HepG2 (cell line): Measurements from ENCODE around the gene FLYWCH1. TPM values are rescaled to one million over a fixed set of nuclear protein-coding genes. Genes with fewer than 3 reads are reported as not detected.

Experiments
- BCLAF1 ChIP-seq: fragments of 450-650 bp; IDR thresholded peaks from 2 replicates; pipeline ENCODE4 v1.6.1; 2017; ENCODE audit warnings: mild to moderate bottlenecking
- CCAR2 ChIP-seq: fragments of 200-400 bp; formaldehyde crosslinking; optimal IDR thresholded peaks from 2 replicates; pipeline ENCODE3; 2018; ENCODE audit warnings: low read depth, mild to moderate bottlenecking, low read length, moderate library complexity
- CREB1 ChIP-seq, 2 experiments: fragments of 450-650 bp in 1 of 2; IDR thresholded peaks; 2 replicates each; pipeline ENCODE4 v1.6.1; 2016 to 2017; ENCODE audit warnings: control low read depth in 1 of 2, mild to moderate bottlenecking in 1 of 2, missing compliant biosample characterization in 1 of 2, missing genetic modification characterization in 1 of 2
- DNMT1 ChIP-seq: sonication (generic); formaldehyde crosslinking; IDR thresholded peaks from 2 replicates; pipeline ENCODE4 v1.5.1; 2020; ENCODE audit warnings: mild to moderate bottlenecking, missing genetic modification reagents
- ISX ChIP-seq: sonication (generic); formaldehyde crosslinking; conservative IDR thresholded peaks from 2 replicates; pipeline ENCODE4 v1.5.0; 2020; ENCODE audit warnings: missing genetic modification reagents
- MAZ ChIP-seq, 2 experiments: sonication (generic) in 1 of 2; formaldehyde crosslinking in 1 of 2; IDR thresholded peaks; 2 replicates each; pipeline versions ENCODE4 v1.5.0 to v1.6.1; 2012 to 2020; ENCODE audit warnings: low read depth in 2 of 2, mild to moderate bottlenecking in 2 of 2, borderline replicate concordance in 1 of 2, improper control_type of control experiment in 1 of 2, low read length in 1 of 2, missing genetic modification reagents in 1 of 2, moderate library complexity in 1 of 2
- NCOR1 ChIP-seq: fragments of 200-600 bp; sonication (generic); IDR thresholded peaks from 2 replicates; pipeline ENCODE4 v1.7.0; 2017; ENCODE audit warnings: antibody characterized with exemption, low read length, borderline replicate concordance
- PRMT3 ChIP-seq: sonication (generic); formaldehyde crosslinking; IDR thresholded peaks from 2 replicates; pipeline ENCODE4 v1.8.1; 2022; ENCODE audit warnings: low read depth, mild to moderate bottlenecking, moderate library complexity, missing genetic modification reagents, borderline replicate concordance
- RNF219 ChIP-seq: sonication (generic); formaldehyde crosslinking; IDR thresholded peaks from 2 replicates; pipeline ENCODE4 v1.5.0; 2020; ENCODE audit warnings: mild to moderate bottlenecking, missing genetic modification reagents
- SATB2 ChIP-seq: sonication (generic); formaldehyde crosslinking; IDR thresholded peaks from 2 replicates; pipeline ENCODE4 v1.5.0; 2020; ENCODE audit warnings: missing genetic modification reagents
- THYN1 ChIP-seq: sonication (generic); formaldehyde crosslinking; IDR thresholded peaks from 2 replicates; pipeline ENCODE4 v1.8.1; 2023; ENCODE audit warnings: low read depth, mild to moderate bottlenecking, moderate library complexity, missing genetic modification reagents, borderline replicate concordance
- UBTF ChIP-seq: sonication (generic); formaldehyde crosslinking; IDR thresholded peaks from 2 replicates; pipeline ENCODE4 v1.4.0; 2020; ENCODE audit warnings: mild to moderate bottlenecking, missing genetic modification reagents
- ZBTB49 ChIP-seq: sonication (generic); formaldehyde crosslinking; IDR thresholded peaks from 2 replicates; pipeline ENCODE4 v1.4.0; 2020; ENCODE audit warnings: missing genetic modification reagents, borderline replicate concordance
- ZFP82 ChIP-seq: sonication (generic); formaldehyde crosslinking; IDR thresholded peaks from 2 replicates; pipeline ENCODE4 v1.5.1; 2020; ENCODE audit warnings: mild to moderate bottlenecking, missing genetic modification reagents, borderline replicate concordance
- ZNF160 ChIP-seq: sonication (generic); formaldehyde crosslinking; IDR thresholded peaks from 2 replicates; pipeline ENCODE4 v1.8.0; 2022; ENCODE audit warnings: mild to moderate bottlenecking, inconsistent platforms, missing genetic modification reagents
- polyA plus RNA-seq, 8 experiments: library from polyadenylated mRNA; depleted of rRNA in 3 of 8; stranded (reverse) in 7 of 8; unstranded in 1 of 8; fragments of >200 nt; fragmentation: Illumina TruSeq in 4 of 8; extraction: Trizol in 4 of 8; gene quantifications; 2 replicates each; pipeline versions ENCODE4 v1.2.1 to v1.2.3, GENCODE V29; 2011 to 2016; ENCODE audit warnings: low read depth in 4 of 8, missing spikeins in 1 of 8, mixed read lengths in 1 of 8; ENCODE audit not compliant: insufficient read depth in 1 of 8
- total RNA-seq, 5 experiments: library from RNA; depleted of rRNA; stranded (reverse); fragments of >200 nt; fragmentation: Illumina TruSeq; extraction: Trizol; gene quantifications; 2 replicates each; pipeline ENCODE4 v1.2.3, GENCODE V29; 2016; ENCODE audit warnings: low read depth in 1 of 5

Gene FLYWCH1
- total and polyA plus RNA-seq, 2 of the 13 experiments (the other 11 are each of a cell fraction or from before 2014, with no cell fraction given): 7.3 to 12.4 TPM

- TF ChIP-seq MAZ (IDR thresholded peaks at IDR 0.05; ENCODE audit: borderline replicate concordance, low read depth, low read length): peak; percentile 74; the same call in 1 of the 2 replicates
- TF ChIP-seq MAZ (CRISPR knock-in tag; IDR thresholded peaks at IDR 0.05; ENCODE audit: low read depth): peak; percentile 65; the same call in 1 of the 2 replicates
- no peak for TF ChIP-seq ZBTB49 (CRISPR knock-in tag)
- no peak for TF ChIP-seq ISX
- no peak for TF ChIP-seq DNMT1 (CRISPR knock-in tag)
- peak; percentile 74 for TF ChIP-seq UBTF
- no peak for TF ChIP-seq ZNF160 (CRISPR knock-in tag)
- TF ChIP-seq CCAR2: no peak
- 0 out of 2 replicates have a peak, but pooled peaks have one; percentile 74 for TF ChIP-seq ZFP82 (CRISPR knock-in tag)
- TF ChIP-seq RNF219: no peak
- TF ChIP-seq CREB1 (IDR thresholded peaks at IDR 0.05): peak; percentile 1; the same call in 1 of the 2 replicates
- TF ChIP-seq CREB1 (CRISPR knock-in tag; IDR thresholded peaks at IDR 0.05): no peak
- no peak for TF ChIP-seq NCOR1
- TF ChIP-seq BCLAF1: no peak
- no peak for TF ChIP-seq PRMT3 (CRISPR knock-in tag)
- TF ChIP-seq SATB2 (CRISPR knock-in tag): no peak
- TF ChIP-seq THYN1: no peak
Observed at GRCh38 chr16:2905241-2905987, 6.3 kb upstream of the FLYWCH1 start (continued).
